ENCODE results near the gene XRCC1. TPM values are rescaled to one million over a fixed set of nuclear protein-coding genes. Genes with fewer than 3 reads are reported as not detected.
A peak's percentile ranks its signal among the peaks of the same experiment; 100 is the strongest.

Gene XRCC1
- total RNA-seq, 3 donors from 2014 or later (not counting 1 experiment from before 2014, with no cell fraction given) = 33.2 to 43.9 (median 40.7) TPM

DNA sequence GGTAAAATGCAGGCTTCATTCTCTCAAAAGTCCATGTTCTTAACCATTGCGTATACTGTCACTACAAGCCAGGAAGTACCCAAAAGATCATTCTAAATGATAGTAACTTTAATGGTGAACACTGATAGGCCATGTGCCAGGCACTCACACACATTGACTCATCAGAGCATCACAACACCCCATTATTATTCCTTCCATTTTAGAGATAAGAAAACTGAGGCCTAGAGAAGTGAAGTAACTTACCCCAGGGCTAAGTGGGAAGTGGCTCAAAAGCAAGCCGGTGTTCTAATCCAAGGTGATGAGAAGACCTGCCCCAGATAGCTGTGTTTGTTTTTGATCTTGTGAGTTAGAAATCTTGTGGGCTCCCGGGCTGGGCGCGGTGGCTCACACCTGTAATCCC is 69.4 kb downstream of the XRCC1 start:
- TF ChIP-seq, protein P1, sequence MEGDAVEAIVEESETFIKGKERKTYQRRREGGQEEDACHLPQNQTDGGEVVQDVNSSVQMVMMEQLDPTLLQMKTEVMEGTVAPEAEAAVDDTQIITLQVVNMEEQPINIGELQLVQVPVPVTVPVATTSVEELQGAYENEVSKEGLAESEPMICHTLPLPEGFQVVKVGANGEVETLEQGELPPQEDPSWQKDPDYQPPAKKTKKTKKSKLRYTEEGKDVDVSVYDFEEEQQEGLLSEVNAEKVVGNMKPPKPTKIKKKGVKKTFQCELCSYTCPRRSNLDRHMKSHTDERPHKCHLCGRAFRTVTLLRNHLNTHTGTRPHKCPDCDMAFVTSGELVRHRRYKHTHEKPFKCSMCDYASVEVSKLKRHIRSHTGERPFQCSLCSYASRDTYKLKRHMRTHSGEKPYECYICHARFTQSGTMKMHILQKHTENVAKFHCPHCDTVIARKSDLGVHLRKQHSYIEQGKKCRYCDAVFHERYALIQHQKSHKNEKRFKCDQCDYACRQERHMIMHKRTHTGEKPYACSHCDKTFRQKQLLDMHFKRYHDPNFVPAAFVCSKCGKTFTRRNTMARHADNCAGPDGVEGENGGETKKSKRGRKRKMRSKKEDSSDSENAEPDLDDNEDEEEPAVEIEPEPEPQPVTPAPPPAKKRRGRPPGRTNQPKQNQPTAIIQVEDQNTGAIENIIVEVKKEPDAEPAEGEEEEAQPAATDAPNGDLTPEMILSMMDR (IDR thresholded peaks at IDR 0.05) = no peak
- DNase-seq (no peak), ATAC-seq (no peak)
- H3K9me3 Mint-ChIP-seq = no peaks in the 10 kb centered on the region
- H3K27ac Mint-ChIP-seq = peak overlapping the region; percentile 65 to 93
- Histone ChIP-seq H3K4me1 (ENCODE audit: control insufficient read depth, insufficient read depth, low read length) (peaks cover 21% of the 10 kb centered on the region), H3K27ac (ENCODE audit: low read length) (no peak overlapping the region), H3K36me3 (ENCODE audit: control insufficient read depth, insufficient read depth, low read length) (peaks cover 21% of the 10 kb centered on the region), H3K27me3 (ENCODE audit: control insufficient read depth, insufficient read depth, low read length) (no peaks in the 10 kb centered on the region), H3K4me3 (ENCODE audit: low read length) (no peak overlapping the region), H3K9me3 (ENCODE audit: control insufficient read depth, insufficient read depth, low read length) (no peaks in the 10 kb centered on the region)
- no peaks in the 10 kb centered on the region for H3K36me3 Mint-ChIP-seq
- WGBS (ENCODE audit: insufficient coverage) = 94% methylated on average over 5 of the region's 5 CpGs
- intact Hi-C loops (cut with micrococcal nuclease) = no loop called here
- peak overlapping the region; percentile 40 for H3K4me3 Mint-ChIP-seq
- peaks cover 21 to 25% of the 10 kb centered on the region in 2 donors for H3K4me1 Mint-ChIP-seq
- no peaks in the 10 kb centered on the region for H3K27me3 Mint-ChIP-seq (ENCODE audit: low read depth in 2 of 2)

DNA sequence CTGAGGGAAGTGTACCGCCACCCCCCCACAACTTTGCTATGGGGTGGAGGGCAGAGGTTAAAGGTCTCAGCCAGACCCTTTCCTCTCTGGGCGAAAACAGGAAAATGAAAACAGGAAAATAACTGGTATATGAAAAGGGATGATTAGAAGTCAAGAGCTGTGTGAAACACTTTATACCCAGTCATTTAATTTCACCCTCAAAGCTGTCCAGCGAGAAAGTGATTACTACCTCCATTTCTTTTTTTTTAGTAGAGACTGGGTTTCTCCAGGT is 70.2 kb downstream of the XRCC1 start:
- ATAC-seq = no peak
- intact Hi-C loops (cut with micrococcal nuclease) = no loop called here
- H3K27ac ChIP-seq (ENCODE audit: low read length) = peak overlapping the region; percentile 72
- H3K36me3 ChIP-seq (ENCODE audit: control insufficient read depth, insufficient read depth, low read length) = peaks cover 16% of the 10 kb centered on the region
- H3K9me3 ChIP-seq (ENCODE audit: control insufficient read depth, insufficient read depth, low read length) = no peaks in the 10 kb centered on the region
- Mint-ChIP-seq H3K36me3 (no peaks in the 10 kb centered on the region), H3K9me3 (no peaks in the 10 kb centered on the region), H3K4me3 (peak overlapping the region; percentile 77), H3K27me3 (ENCODE audit: low read depth in 2 of 2) (no peaks in the 10 kb centered on the region), H3K27ac (peak overlapping the region; percentile 65 to 93), H3K4me1 (peaks cover 21 to 25% of the 10 kb centered on the region in 2 donors)
- 100% methylated on average over 1 of the region's 3 CpGs for WGBS (ENCODE audit: insufficient coverage)
- no peak for DNase-seq
- no peak overlapping the region for H3K4me3 ChIP-seq (ENCODE audit: low read length)
- H3K4me1 ChIP-seq (ENCODE audit: control insufficient read depth, insufficient read depth, low read length) = peaks cover 21% of the 10 kb centered on the region
- TF ChIP-seq, protein P1 (IDR thresholded peaks at IDR 0.05) = no peak
- H3K27me3 ChIP-seq (ENCODE audit: control insufficient read depth, insufficient read depth, low read length) = no peaks in the 10 kb centered on the region

DNA sequence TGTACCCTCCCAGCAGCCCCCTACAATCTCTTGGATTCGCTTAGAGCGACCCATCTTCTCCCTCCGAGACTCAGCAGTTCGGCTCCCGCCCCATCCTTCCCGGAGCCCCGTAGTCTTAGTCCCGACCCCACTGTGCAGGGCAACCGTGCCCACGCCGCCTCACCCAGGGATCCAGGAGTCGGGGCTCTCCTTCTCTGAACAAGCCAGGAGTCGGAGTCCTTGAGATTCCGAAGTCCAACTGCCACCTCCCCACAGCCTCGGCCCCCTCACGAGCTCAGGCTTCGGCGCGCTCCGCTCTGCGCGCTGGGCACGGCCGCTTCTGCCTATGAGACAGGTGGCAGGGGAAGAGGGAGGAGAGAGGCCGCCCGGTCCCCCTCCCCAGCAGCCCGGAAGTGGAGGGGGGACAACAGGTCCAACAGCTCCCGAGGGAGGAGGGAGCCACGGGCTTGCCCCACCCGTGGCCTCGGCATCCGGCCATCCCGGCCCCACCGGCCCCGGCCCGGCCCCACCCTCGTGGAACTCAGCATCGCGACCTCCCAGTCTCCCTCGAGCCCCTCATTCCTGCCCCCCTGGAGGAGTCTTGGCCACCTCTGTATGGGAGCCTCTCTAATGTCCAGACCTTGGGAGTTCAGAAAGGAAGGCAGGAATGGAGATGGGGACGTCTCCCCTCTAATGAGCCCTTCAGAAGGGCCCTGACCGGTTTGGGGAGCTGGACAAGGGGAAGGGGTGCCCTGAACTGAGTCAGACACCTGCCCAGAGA is 70.7 kb downstream of the XRCC1 start, which contains the start of gene PHLDB3:
Gene PHLDB3, minus strand, starts transcription at position 321 of the 760 bp plus-strand sequence. CDS start 628 bp downstream, outside the sequence.
- Mint-ChIP-seq H3K4me3 (peak within 1 kb of the TSS; percentile 77), H3K9me3 (no peaks in the 10 kb centered on the region), H3K4me1 (peaks cover 21 to 25% of the 10 kb centered on the region in 2 donors), H3K27ac (peak within 1 kb of the TSS; percentile 65 to 93), H3K36me3 (no peaks in the 10 kb centered on the region), H3K27me3 (ENCODE audit: low read depth in 2 of 2) (no peaks in the 10 kb centered on the region)
- peak; percentile 27 to 31 (median 29) for ATAC-seq
- H3K27me3 ChIP-seq (ENCODE audit: control insufficient read depth, insufficient read depth, low read length) = no peaks in the 10 kb centered on the region
- TF ChIP-seq, protein P1 (IDR thresholded peaks at IDR 0.05) = no peak
- intact Hi-C loops (cut with micrococcal nuclease) = loop anchor here (1.0 kb wide), 3 partner anchors 23 to 41 kb away; partner anchors contain the start of gene ETHE1
- peak in 1 of 2 donors; percentile 68 for DNase-seq
- peak within 1 kb of the TSS; percentile 72 for H3K27ac ChIP-seq (ENCODE audit: low read length)
- peak within 1 kb of the TSS; percentile 77 for H3K4me3 ChIP-seq (ENCODE audit: low read length)
- H3K36me3 ChIP-seq (ENCODE audit: control insufficient read depth, insufficient read depth, low read length) = peaks cover 11% of the 10 kb centered on the region
- no peaks in the 10 kb centered on the region for H3K9me3 ChIP-seq (ENCODE audit: control insufficient read depth, insufficient read depth, low read length)
- WGBS (ENCODE audit: insufficient coverage) = 4% methylated on average over 38 of the region's 42 CpGs
- H3K4me1 ChIP-seq (ENCODE audit: control insufficient read depth, insufficient read depth, low read length) = peaks cover 21% of the 10 kb centered on the region
